ENCODE results near the gene ABCB11. TPM values are rescaled to one million over a fixed set of nuclear protein-coding genes. Genes with fewer than 3 reads are reported as not detected.
"Not testable (repeated sequence)": the region's sequence is repeated elsewhere in the genome, so short reads cannot be mapped to it uniquely, and the experiment has no call there.

The ABCB11 gene
- total RNA-seq, 1 experiment from 2014 or later: 0.05 TPM

- Histone ChIP-seq H3K27me3 (ENCODE audit: control insufficient read depth, insufficient read depth, low read length) (no peaks in the 10 kb centered on the region), H3K27ac (ENCODE audit: low read length) (no peak overlapping the region), H3K4me3 (ENCODE audit: low read depth in 2 of 2, low read length in 2 of 2) (no peak overlapping the region), H3K9me3 (ENCODE audit: control insufficient read depth, insufficient read depth, low read depth, low read length) (no peaks in the 10 kb centered on the region), H3K4me1 (ENCODE audit: control insufficient read depth, insufficient read depth, low read length) (no peaks in the 10 kb centered on the region), H3K36me3 (ENCODE audit: control insufficient read depth, insufficient read depth, low read length) (no peaks in the 10 kb centered on the region)
- TF ChIP-seq SIN3A (IDR thresholded peaks at IDR 0.05; ENCODE audit: borderline replicate concordance, insufficient read depth, low read depth, low read length) (no peak), TCF7L2 (IDR thresholded peaks at IDR 0.05; ENCODE audit: low read depth, low read length) (no peak), REST (IDR thresholded peaks at IDR 0.05; ENCODE audit: insufficient read depth in 1 of 2, low read depth in 2 of 2, low read length in 1 of 2) (no peak), CTCF (IDR thresholded peaks at IDR 0.05) (no peak), POLR2AphosphoS5 (IDR thresholded peaks at IDR 0.05; ENCODE audit: low read depth, low read length) (no peak)
- ATAC-seq: no peak
- POLR2A ChIA-PET: no interaction called here
- intact Hi-C loops (cut with micrococcal nuclease; ENCODE audit: unreplicated experiment) (no loop called here), in situ Hi-C loops (cut with HindIII; ENCODE audit: low pct_unique_long_range_greater_than_20kb, low sequenced_read_pairs) (no loop called here)
- CTCF ChIA-PET: no interaction called here
- no TSS peak for BruUV-seq (replicated peaks)
- no peak for DNase-seq (ENCODE audit: low read depth, low spot score)
Observed at GRCh38 chr2:169065864-169066517, 34.9 kb upstream of the ABCB11 start.

GRCh38 chr2:169065422-169065821 lies 34.3 kb upstream of the ABCB11 start:
- H3K36me3 ChIP-seq (ENCODE audit: control insufficient read depth, insufficient read depth, low read length): no peaks in the 10 kb centered on the region
- intact Hi-C loops (cut with micrococcal nuclease; ENCODE audit: unreplicated experiment) (no loop called here), in situ Hi-C loops (cut with HindIII; ENCODE audit: low pct_unique_long_range_greater_than_20kb, low sequenced_read_pairs) (no loop called here)
- H3K4me3 ChIP-seq (ENCODE audit: low read depth in 2 of 2, low read length in 2 of 2): no peak overlapping the region
- TF ChIP-seq CTCF (IDR thresholded peaks at IDR 0.05) (no peak), REST (IDR thresholded peaks at IDR 0.05; ENCODE audit: insufficient read depth in 1 of 2, low read depth in 2 of 2, low read length in 1 of 2) (no peak), SIN3A (IDR thresholded peaks at IDR 0.05; ENCODE audit: borderline replicate concordance, insufficient read depth, low read depth, low read length) (no peak), TCF7L2 (IDR thresholded peaks at IDR 0.05; ENCODE audit: low read depth, low read length) (no peak), POLR2AphosphoS5 (IDR thresholded peaks at IDR 0.05; ENCODE audit: low read depth, low read length) (no peak)
- BruUV-seq (replicated peaks): no TSS peak
- no peaks in the 10 kb centered on the region for H3K9me3 ChIP-seq (ENCODE audit: control insufficient read depth, insufficient read depth, low read depth, low read length)
- no peaks in the 10 kb centered on the region for H3K27me3 ChIP-seq (ENCODE audit: control insufficient read depth, insufficient read depth, low read length)
- H3K27ac ChIP-seq (ENCODE audit: low read length): no peak overlapping the region
- POLR2A ChIA-PET: no interaction called here
- ATAC-seq (no peak), DNase-seq (ENCODE audit: low read depth, low spot score) (no peak)
- CTCF ChIA-PET: no interaction called here
- no peaks in the 10 kb centered on the region for H3K4me1 ChIP-seq (ENCODE audit: control insufficient read depth, insufficient read depth, low read length)

GRCh38 chr2:169064199-169064598 lies 33.1 kb upstream of the ABCB11 start:
- ATAC-seq; POLR2A ChIA-PET; H3K27ac ChIP-seq (ENCODE audit: low read length); in situ Hi-C loops (cut with HindIII; ENCODE audit: low pct_unique_long_range_greater_than_20kb, low sequenced_read_pairs); intact Hi-C loops (cut with micrococcal nuclease; ENCODE audit: unreplicated experiment); H3K4me3 ChIP-seq (ENCODE audit: low read depth in 2 of 2, low read length in 2 of 2); H3K4me1 ChIP-seq (ENCODE audit: control insufficient read depth, insufficient read depth, low read length); H3K9me3 ChIP-seq (ENCODE audit: control insufficient read depth, insufficient read depth, low read depth, low read length); H3K36me3 ChIP-seq (ENCODE audit: control insufficient read depth, insufficient read depth, low read length); DNase-seq (ENCODE audit: low read depth, low spot score); BruUV-seq (replicated peaks); CTCF ChIA-PET; H3K27me3 ChIP-seq (ENCODE audit: control insufficient read depth, insufficient read depth, low read length): not testable (repeated sequence)
